Measurements from ENCODE around the gene VPS52. TPM values are rescaled to one million over a fixed set of nuclear protein-coding genes. Genes with fewer than 3 reads are reported as not detected.

VPS52 gene
- total RNA-seq, 1 donor from 2014 or later, result 32.3 TPM

- no peak for TF ChIP-seq CTCF (IDR thresholded peaks at IDR 0.05; ENCODE audit: insufficient read depth, low read length, poor library complexity, severe bottlenecking)
These were observed 63.3 kb downstream of the VPS52 start, which contains the start of gene RING1 for GRCh38 chr6:33208091-33208967. TSS of gene RING1 (plus strand) at chr6:33208500. CDS start at chr6:33208823, 323 bp downstream.

DNA sequence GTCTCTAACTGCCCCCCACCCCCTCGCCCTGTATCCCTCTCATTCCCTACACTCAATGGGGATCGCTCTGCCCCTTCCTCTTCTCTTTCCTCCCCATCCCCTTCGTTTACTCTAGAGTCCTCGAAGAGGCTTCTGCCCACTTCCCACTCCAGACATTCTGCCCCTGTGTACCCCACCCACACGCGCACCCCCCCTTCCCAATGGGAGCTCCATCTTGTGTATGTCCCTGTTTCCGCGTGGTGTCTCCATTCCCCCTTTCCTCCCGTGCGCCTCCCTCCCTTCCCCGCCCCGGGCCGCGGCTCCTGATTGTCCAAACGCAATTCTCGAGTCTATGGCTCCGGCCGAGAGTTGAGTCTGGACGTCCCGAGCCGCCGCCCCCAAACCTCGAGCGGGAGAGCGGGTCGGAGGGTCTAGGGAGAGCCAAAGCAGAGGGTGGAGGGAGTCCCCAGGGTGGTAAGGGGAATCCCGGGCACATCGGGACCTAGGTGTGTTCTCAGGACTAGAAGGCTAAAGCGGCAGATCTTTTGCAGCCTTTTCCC lies 64.1 kb downstream of the VPS52 start:
- H3K27me3 ChIP-seq (ENCODE audit: control insufficient read depth, insufficient read depth, low read length), result no peaks in the 10 kb centered on the region
- no peak for TF ChIP-seq CTCF (IDR thresholded peaks at IDR 0.05; ENCODE audit: insufficient read depth, low read length, poor library complexity, severe bottlenecking)
- peaks cover 6% of the 10 kb centered on the region for H3K36me3 ChIP-seq (ENCODE audit: control insufficient read depth, insufficient read depth, low read length)
- DNase-seq (ENCODE audit: low read depth), result no peak
- H3K4me3 ChIP-seq (ENCODE audit: low read depth, low read length), result peak overlapping the region; percentile 90

More at GRCh38 chr6:33208091-33208967, 63.3 kb downstream of the VPS52 start, which contains the start of gene RING1:
- DNase-seq (ENCODE audit: low read depth), result no peak
- Histone ChIP-seq H3K27me3 (ENCODE audit: control insufficient read depth, insufficient read depth, low read length) (no peaks in the 10 kb centered on the region), H3K36me3 (ENCODE audit: control insufficient read depth, insufficient read depth, low read length) (peaks cover 4% of the 10 kb centered on the region), H3K4me3 (ENCODE audit: low read depth, low read length) (peak within 1 kb of the TSS; percentile 90)

DNA sequence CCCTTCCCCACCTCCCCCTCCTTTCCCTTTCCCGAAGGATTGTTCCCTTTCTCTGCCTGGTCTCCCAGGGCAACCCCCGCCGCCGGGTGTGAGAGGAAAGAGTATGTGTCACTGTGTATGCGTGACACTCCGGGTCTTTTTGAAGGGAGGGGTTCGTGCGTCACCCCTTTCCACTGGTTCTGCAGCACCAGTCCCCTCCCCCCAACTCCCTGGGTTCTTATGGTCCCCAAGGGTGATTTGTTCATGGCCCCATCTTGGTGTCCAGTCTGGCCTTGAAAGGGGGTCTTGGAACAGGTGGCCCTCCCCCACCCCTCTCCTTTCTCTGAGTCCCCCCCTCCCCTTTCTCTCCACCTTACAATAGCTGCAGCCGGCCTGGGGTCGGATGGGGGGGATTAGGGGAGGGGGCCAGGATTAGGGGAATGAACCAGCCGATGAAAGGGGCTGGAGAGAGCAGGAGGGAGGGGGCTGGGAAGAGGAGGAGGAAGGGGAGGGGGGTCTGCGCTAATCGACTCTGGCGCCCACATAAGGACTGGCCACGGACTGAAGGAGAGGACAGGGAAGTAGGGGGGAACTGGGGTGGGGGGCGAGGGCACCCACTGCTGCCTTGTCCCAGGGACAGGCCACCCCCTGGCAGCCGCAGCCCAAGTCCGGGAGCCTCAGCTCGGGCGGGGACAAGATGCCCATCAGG lies 64.7 kb downstream of the VPS52 start:
- Histone ChIP-seq H3K27me3 (ENCODE audit: control insufficient read depth, insufficient read depth, low read length) (no peaks in the 10 kb centered on the region), H3K36me3 (ENCODE audit: control insufficient read depth, insufficient read depth, low read length) (peaks cover 9% of the 10 kb centered on the region), H3K4me3 (ENCODE audit: low read depth, low read length) (peak overlapping the region; percentile 90)
- TF ChIP-seq CTCF (IDR thresholded peaks at IDR 0.05; ENCODE audit: insufficient read depth, low read length, poor library complexity, severe bottlenecking), result no peak
- no peak for DNase-seq (ENCODE audit: low read depth)

- DNase-seq (ENCODE audit: low read depth), result no peak
- H3K27me3 ChIP-seq (ENCODE audit: control insufficient read depth, insufficient read depth, low read length), result no peaks in the 10 kb centered on the region
- TF ChIP-seq CTCF (IDR thresholded peaks at IDR 0.05; ENCODE audit: insufficient read depth, low read length, poor library complexity, severe bottlenecking), result no peak
- peaks cover 10% of the 10 kb centered on the region for H3K36me3 ChIP-seq (ENCODE audit: control insufficient read depth, insufficient read depth, low read length)
- H3K4me3 ChIP-seq (ENCODE audit: low read depth, low read length), result no peak overlapping the region
These were observed 65.4 kb downstream of the VPS52 start for GRCh38 chr6:33206027-33206863.

- Histone ChIP-seq H3K36me3 (ENCODE audit: control insufficient read depth, insufficient read depth, low read length) (peaks cover 10% of the 10 kb centered on the region), H3K27me3 (ENCODE audit: control insufficient read depth, insufficient read depth, low read length) (no peaks in the 10 kb centered on the region), H3K4me3 (ENCODE audit: low read depth, low read length) (peak overlapping the region; percentile 83)
- DNase-seq (ENCODE audit: low read depth), result peak; percentile 64
- TF ChIP-seq CTCF (IDR thresholded peaks at IDR 0.05; ENCODE audit: insufficient read depth, low read length, poor library complexity, severe bottlenecking), result no peak
These were observed 66.3 kb downstream of the VPS52 start for GRCh38 chr6:33205191-33206026.

Data from kidney epithelial cell (primary cell).